Measurements from ENCODE around the gene BST1. TPM values are rescaled to one million over a fixed set of nuclear protein-coding genes. Genes with fewer than 3 reads are reported as not detected.

The BST1 gene
- total RNA-seq, 1 donor, result 31.8 TPM

DNA sequence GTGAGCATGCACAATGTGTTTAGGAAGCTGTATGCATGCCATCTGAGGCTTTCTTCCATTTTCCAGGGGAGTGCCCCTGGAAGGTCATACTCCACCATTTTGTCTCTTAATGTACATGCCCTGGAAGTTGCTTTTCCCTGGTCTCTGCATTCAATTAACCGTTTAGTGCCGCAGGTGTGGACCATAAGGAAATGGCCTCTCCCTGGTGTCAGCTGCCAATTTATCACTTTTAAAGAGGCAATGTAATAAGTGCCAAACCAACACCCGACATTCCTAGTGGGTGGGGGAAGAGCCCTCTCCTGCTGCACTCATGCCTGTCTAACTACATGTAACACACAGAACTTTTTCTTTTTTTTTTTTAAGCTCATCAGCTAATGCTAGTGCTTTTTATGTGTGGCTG, 7.1 kb upstream of the BST1 start:
- Histone ChIP-seq H3K4me2 (ENCODE audit: insufficient read depth, low read length) (peak overlapping the region; percentile 55), H3K36me3 (ENCODE audit: insufficient read depth, low read length) (no peaks in the 10 kb centered on the region), H3K4me3 (ENCODE audit: insufficient read depth, low read length) (no peak overlapping the region), H4K20me1 (ENCODE audit: insufficient read depth, low read length) (no peaks in the 10 kb centered on the region), H3K4me1 (ENCODE audit: insufficient read depth, low read length) (peaks cover 39% of the 10 kb centered on the region), H3K27me3 (ENCODE audit: insufficient read depth, low read length) (no peaks in the 10 kb centered on the region), H2AFZ (ENCODE audit: low read length) (no peak overlapping the region), H3K27ac (ENCODE audit: low read depth, low read length) (peak overlapping the region; percentile 87), H3K9me3 (ENCODE audit: low read depth, low read length) (no peaks in the 10 kb centered on the region), H3K79me2 (ENCODE audit: insufficient read depth, low read length) (no peaks in the 10 kb centered on the region)
- TF ChIP-seq, protein P1, sequence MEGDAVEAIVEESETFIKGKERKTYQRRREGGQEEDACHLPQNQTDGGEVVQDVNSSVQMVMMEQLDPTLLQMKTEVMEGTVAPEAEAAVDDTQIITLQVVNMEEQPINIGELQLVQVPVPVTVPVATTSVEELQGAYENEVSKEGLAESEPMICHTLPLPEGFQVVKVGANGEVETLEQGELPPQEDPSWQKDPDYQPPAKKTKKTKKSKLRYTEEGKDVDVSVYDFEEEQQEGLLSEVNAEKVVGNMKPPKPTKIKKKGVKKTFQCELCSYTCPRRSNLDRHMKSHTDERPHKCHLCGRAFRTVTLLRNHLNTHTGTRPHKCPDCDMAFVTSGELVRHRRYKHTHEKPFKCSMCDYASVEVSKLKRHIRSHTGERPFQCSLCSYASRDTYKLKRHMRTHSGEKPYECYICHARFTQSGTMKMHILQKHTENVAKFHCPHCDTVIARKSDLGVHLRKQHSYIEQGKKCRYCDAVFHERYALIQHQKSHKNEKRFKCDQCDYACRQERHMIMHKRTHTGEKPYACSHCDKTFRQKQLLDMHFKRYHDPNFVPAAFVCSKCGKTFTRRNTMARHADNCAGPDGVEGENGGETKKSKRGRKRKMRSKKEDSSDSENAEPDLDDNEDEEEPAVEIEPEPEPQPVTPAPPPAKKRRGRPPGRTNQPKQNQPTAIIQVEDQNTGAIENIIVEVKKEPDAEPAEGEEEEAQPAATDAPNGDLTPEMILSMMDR (IDR thresholded peaks at IDR 0.05; ENCODE audit: extremely low read depth, low read depth, low read length), result no peak
- no peak for DNase-seq (ENCODE audit: insufficient read length, low spot score, missing footprints)

DNA sequence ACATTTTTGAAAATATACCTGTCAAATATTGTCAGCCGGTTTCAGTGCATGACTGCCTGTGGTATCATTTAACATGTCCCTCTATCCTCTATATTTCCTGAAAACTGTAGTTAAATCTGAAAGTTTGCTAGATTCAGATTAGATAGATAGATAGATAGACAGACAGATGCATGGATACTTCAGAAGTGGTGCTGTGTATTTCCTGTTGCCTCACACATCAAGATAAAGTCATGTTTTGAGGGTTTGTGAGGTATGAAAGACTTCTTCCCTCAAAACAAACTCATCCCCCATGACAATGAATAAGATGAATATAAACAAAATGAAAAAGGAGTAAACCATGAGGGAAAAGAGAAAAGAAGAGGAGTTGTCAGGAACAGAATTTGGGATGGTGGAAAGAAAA, 6.0 kb upstream of the BST1 start:
- Histone ChIP-seq H3K4me3 (ENCODE audit: insufficient read depth, low read length) (no peak overlapping the region), H3K27me3 (ENCODE audit: insufficient read depth, low read length) (no peaks in the 10 kb centered on the region), H3K4me2 (ENCODE audit: insufficient read depth, low read length) (no peak overlapping the region), H2AFZ (ENCODE audit: low read length) (no peak overlapping the region), H3K79me2 (ENCODE audit: insufficient read depth, low read length) (no peaks in the 10 kb centered on the region), H3K4me1 (ENCODE audit: insufficient read depth, low read length) (peaks cover 27% of the 10 kb centered on the region), H3K9me3 (ENCODE audit: low read depth, low read length) (no peaks in the 10 kb centered on the region), H3K36me3 (ENCODE audit: insufficient read depth, low read length) (no peaks in the 10 kb centered on the region), H4K20me1 (ENCODE audit: insufficient read depth, low read length) (no peaks in the 10 kb centered on the region), H3K27ac (ENCODE audit: low read depth, low read length) (no peak overlapping the region)
- TF ChIP-seq, protein P1 (IDR thresholded peaks at IDR 0.05; ENCODE audit: extremely low read depth, low read depth, low read length), result no peak
- DNase-seq (ENCODE audit: insufficient read length, low spot score, missing footprints), result no peak

GRCh38 chr4:15703439-15703838, 574 bp downstream of the BST1 start:
- Histone ChIP-seq H3K36me3 (ENCODE audit: insufficient read depth, low read length) (no peaks in the 10 kb centered on the region), H4K20me1 (ENCODE audit: insufficient read depth, low read length) (no peaks in the 10 kb centered on the region), H3K4me3 (ENCODE audit: insufficient read depth, low read length) (peak overlapping the region; percentile 78), H3K27me3 (ENCODE audit: insufficient read depth, low read length) (no peaks in the 10 kb centered on the region), H3K27ac (ENCODE audit: low read depth, low read length) (no peak overlapping the region), H3K4me2 (ENCODE audit: insufficient read depth, low read length) (peak overlapping the region; percentile 86), H3K9me3 (ENCODE audit: low read depth, low read length) (no peaks in the 10 kb centered on the region), H2AFZ (ENCODE audit: low read length) (peak overlapping the region; percentile 93), H3K79me2 (ENCODE audit: insufficient read depth, low read length) (no peaks in the 10 kb centered on the region), H3K4me1 (ENCODE audit: insufficient read depth, low read length) (peaks cover 6% of the 10 kb centered on the region)
- TF ChIP-seq, protein P1 (IDR thresholded peaks at IDR 0.05; ENCODE audit: extremely low read depth, low read depth, low read length), result no peak
- no peak for DNase-seq (ENCODE audit: insufficient read length, low spot score, missing footprints)

GRCh38 chr4:15704129-15704528, 1.3 kb downstream of the BST1 start:
- TF ChIP-seq, protein P1 (IDR thresholded peaks at IDR 0.05; ENCODE audit: extremely low read depth, low read depth, low read length), result no peak
- Histone ChIP-seq H4K20me1 (ENCODE audit: insufficient read depth, low read length) (no peaks in the 10 kb centered on the region), H2AFZ (ENCODE audit: low read length) (no peak overlapping the region), H3K27ac (ENCODE audit: low read depth, low read length) (no peak overlapping the region), H3K4me1 (ENCODE audit: insufficient read depth, low read length) (peaks cover 6% of the 10 kb centered on the region), H3K9me3 (ENCODE audit: low read depth, low read length) (no peaks in the 10 kb centered on the region), H3K27me3 (ENCODE audit: insufficient read depth, low read length) (no peaks in the 10 kb centered on the region), H3K4me3 (ENCODE audit: insufficient read depth, low read length) (no peak overlapping the region), H3K36me3 (ENCODE audit: insufficient read depth, low read length) (no peaks in the 10 kb centered on the region), H3K79me2 (ENCODE audit: insufficient read depth, low read length) (no peaks in the 10 kb centered on the region), H3K4me2 (ENCODE audit: insufficient read depth, low read length) (peak overlapping the region; percentile 86)
- no peak for DNase-seq (ENCODE audit: insufficient read length, low spot score, missing footprints)

Measured in osteoblast (primary cell).